Right lung (tissue), 5 donors: ENCODE measurements around the gene TPSD1. TPM values are rescaled to one million over a fixed set of nuclear protein-coding genes. Genes with fewer than 3 reads are reported as not detected.
"Not testable (repeated sequence)": the region's sequence is repeated elsewhere in the genome, so short reads cannot be mapped to it uniquely, and the experiment has no call there.

Experiments
- DNase-seq, 2 donors: peaks; one replicate each; pipeline ENCODE4 v3.0.0-alpha.2; 2013
- polyA plus RNA-seq, 5 donors: library from polyadenylated mRNA; unstranded; fragments of 120-200 nt; gene quantifications; one replicate each; pipeline versions ENCODE4 v1.2.1 to v1.2.3, GENCODE V29; 2013; ENCODE audit warnings: inconsistent platforms in 1 of 5, low replicate concordance in 1 of 5; ENCODE audit not compliant: insufficient read length in 5 of 5, insufficient read depth in 1 of 5

TPSD1 gene
- polyA plus RNA-seq, 5 donors: 0.15 TPM; not detected in 4

DNA sequence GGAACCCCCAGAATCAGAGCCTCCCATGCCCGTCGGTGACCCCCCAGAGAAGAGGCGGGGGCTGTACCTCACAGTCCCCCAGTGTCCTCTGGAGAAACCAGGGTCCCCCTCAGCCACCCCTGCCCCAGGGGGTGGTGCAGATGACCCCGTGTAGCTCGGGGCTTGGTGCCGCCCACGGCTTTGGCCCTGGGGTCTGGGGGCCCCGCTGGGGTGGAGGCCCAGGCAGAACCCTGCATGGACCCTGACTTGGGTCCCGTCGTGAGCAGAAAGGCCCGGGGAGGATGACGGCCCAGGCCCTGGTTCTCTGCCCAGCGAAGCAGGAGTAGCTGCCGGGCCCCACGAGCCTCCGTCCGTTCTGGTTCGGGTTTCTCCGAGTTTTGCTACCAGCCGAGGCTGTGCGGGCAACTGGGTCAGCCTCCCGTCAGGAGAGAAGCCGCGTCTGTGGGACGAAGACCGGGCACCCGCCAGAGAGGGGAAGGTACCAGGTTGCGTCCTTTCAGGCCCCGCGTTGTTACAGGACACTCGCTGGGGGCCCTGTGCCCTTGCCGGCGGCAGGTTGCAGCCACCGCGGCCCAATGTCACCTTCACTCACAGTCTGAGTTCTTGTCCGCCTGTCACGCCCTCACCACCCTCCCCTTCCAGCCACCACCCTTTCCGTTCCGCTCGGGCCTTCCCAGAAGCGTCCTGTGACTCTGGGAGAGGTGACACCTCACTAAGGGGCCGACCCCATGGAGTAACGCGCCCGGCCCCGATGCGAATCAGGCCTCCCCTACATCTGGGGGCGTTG lies 34.8 kb upstream of the TPSD1 start:
- DNase-seq: no peak

DNA sequence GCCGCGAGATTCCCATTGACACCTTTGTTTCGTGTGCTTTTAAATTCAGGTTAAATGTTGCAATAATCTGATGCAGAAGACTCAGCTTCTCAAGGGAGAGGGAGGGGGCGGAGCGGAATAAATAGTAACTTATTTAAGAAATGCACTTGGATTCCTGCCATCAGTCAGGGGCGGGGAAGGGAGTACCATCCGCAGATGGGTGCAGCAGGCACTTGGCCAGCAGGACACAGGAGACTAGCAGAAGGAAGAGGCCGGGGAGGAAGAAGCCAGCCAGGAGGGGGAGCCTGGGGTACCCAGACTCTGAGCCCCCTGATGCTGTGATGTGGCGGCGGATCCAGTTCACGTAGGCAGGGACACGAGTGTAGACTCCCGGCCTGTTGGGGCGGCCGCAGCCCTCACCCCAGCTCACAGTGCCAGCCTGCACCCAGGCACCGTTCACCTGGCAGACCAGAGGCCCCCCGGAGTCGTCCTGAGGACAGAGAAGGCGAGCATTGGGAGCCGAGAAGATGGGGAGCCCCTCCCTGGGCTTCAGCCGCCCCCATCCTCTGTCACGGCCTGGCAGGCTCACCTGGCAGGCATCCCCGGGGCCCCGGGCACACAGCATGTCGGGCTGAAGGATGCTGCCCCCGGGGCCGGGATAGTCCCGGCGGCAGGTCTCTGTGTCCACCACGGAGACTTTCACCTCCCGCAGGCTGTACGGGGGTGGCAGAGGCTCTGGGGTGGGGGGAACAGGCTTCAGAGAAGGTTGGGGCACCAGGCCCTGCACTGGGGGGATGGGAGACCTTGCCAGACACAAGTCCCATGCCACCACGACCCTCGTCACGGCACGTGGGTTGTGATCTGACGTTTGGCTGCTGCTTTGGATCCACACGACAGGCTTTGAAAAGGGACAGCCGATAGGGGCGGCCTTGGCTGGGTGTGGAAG lies 34.0 kb upstream of the TPSD1 start:
- no peak for DNase-seq

DNA sequence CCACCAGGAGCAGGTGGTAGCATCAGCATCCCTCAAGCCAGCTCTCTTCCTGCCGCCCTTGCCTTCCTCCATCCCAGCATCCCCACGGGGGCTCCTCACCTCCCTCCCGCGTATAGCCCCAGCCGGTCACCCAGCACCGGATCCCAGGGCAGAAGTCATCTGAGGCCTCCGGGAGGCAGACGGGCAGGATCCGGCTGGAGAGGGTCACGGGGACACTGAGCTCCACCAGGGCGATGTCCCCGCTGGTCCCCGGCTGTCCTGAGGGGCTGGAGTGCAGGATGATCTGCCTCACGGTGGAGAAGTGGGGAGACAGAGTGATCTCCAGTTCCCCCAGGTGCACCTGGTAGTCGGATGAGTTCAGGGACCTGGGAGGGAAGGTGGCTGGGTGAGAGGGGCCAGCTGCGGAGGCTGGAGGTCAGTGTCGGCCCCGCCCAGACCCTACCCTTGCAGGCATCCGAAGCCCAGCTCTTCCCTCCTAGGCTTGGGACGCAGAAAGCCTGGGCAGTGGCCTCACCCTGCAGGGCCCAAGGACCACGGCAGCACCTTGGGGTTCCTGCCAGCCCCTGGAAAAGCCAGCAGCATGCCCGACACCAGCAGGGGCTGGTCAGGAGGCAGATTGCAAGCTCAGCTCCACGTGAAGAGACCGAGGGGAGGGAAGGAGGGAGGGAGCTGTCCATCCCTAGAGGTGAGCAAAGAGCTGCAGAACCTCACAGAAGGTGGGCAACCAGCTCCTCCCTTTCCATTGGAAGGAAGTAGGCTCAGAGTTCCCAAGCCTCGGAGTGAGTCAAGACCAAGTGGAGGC lies 33.1 kb upstream of the TPSD1 start:
- no peak for DNase-seq

DNA sequence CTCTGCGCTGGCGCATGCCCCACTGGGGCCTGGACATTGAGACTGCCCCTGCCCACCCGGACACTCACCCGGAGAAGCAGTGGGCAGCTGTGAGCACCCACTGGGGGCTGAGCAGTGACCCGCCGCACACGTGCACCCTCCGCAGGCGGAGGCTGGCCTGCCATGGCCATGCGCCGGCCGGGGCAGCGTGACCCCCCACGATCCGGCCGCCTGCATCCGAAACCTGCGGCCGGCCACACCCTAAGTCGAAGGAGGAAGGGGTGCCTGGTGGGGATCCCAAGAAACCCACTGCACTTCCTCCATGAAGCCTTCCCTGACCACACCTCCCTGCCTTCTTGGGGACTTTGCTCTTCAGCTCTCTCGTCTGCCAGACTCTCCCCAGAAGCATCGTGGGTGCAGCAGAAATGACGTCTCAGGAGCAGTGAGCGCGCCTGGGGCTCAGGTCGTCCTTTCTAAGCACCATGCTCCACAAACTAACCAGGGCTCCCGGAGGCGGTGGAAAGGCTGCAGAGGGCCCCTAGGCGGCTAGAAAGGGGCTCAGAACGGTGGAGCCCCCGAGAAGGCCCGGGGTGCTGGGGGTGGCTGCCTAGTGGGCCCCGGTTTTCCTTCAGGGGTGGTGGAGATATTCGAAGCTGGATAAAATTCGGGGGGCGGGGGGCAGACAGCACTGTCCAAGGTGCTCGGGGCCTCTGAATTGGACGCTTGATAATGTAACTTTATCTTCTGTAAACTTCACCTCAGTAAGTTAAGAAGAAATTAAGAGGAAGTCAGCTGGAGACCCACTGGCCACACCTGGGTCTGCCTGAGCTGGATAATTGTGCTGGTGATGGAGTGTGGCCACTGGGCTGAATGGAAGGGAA lies 32.3 kb upstream of the TPSD1 start:
- no peak for DNase-seq

DNA sequence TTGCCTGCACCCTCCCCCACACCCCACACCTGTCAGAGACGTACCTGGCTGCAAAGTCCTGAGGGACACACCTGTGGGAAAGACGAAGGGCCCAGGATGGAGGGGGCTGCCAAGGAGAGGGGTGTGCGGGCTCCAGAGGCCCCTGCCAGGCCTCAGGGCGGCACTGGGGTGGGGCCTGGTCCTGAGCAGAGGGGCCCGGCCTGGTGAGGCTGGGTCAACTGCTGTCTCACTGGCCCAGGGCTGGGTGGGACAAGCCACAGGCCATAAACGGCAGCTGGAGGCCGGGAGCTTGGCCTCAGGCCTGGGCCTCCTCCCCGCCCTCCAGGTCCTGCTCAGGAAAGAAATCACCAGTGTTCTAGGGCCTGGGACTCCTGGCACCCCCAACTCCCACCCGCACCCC lies 31.3 kb upstream of the TPSD1 start:
- DNase-seq: no peak

DNA sequence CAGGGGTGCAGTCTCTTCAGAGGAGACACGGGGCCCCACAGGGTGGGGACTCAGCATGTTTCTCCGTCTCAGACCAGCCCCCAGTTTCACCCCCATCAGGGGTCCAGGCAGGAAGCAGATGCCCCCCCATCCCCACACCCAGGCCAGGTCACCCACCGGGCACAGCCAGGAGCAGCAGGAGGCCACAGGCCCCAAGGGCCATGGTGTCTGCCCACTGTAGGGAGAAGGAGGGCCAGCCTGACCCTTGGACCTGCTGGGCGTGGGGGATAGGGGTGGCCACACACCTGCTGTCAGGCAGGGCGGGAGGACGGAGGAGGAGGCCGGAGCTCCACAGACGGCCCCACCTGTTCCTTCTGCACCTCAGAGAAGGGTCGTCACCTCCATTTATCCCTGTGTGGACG lies 30.8 kb upstream of the TPSD1 start, which contains the start of gene TPSG1:
TSS of gene TPSG1 (minus strand) at position 218 of the 401 bp plus-strand sequence. CDS start at position 202, 16 bp downstream.
- no peak for DNase-seq

DNA sequence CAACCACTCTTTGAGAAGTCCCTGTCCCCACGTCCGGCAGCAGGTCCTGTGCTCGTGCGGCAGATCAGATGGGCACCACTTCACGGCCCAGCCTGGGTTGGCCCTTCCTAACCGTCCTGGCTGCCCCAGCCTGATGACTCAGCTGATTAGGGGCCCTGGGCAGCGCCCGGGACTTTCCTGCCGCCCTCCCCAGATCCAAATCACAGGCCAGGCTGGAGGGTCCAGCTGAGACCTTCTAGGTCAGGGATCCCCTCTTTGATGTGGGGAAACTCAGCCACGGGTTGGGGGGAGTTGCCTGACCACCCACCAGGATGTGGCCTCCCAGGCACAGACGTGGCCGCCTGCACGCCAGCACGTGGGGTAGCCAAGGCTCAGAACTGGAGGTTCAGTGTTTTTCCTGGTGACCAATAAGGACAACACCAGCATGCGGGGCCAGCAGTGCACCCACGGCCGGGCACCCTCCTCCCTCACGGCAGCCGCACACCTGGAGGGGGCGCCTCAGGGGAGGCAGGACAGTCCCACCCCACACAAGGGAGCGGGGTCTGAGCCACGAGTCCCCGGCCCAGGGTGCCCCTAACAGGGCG lies 30.0 kb upstream of the TPSD1 start:
- DNase-seq: not testable (repeated sequence)

DNA sequence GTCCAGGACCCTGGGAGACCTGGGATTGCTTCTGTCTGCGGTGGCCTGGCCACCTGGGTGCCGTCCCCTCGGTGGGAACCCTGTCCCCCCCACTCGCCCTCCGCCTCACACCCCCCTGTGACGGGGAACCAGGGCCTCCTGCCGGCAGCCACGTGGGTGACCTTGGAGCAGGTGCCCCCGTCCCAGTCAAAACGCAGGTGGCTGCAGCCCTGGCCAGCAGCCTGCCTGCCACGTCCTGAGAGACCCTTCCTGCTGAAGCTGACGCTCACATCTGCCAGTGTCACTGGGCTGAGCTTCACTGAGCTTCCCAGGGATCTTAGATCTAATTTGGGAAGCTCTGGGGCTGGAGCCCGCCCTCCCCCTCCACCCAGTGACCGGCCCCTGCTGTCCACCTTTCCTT lies 29.2 kb upstream of the TPSD1 start:
- not testable (repeated sequence) for DNase-seq

DNA sequence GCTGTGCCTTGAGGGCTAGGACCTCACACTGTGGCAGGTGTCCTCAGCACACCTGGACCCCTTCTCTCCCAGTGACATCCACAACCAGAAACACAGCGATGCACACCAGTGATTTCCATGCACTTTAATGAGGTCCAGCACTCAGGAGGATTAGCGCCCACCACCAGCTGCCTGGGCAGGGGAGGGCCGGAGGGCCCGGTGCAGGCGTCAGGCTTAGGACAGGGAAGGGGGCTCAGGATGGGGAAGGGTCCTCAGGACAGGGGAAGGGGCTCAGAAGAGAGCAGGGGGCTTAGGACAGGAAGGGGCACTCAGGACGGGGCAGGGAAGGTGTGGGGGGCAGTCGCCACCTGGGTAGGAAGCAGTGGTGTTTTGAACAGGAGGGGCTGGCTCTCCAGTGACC lies 27.6 kb upstream of the TPSD1 start:
- not testable (repeated sequence) for DNase-seq

DNA sequence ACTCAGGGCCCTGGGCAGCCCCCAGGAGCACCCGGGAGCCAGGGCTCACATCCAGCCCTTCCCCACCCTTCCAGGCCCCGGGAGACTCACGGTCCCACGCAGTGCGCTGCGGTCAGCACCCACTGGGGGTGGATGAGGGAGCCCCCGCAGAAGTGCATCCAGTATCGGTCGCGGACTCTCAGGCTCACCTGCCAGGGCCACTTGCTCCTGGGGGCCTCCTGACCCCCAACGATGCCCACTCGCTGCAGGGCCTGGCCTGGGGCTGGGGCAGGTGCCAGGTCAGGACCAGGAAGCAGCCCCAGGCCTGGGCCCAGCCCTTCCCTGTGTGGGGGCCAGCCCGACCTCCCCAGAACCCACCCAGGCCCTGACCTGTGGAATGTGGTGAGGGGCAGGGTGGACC lies 26.4 kb upstream of the TPSD1 start:
- not testable (repeated sequence) for DNase-seq

DNA sequence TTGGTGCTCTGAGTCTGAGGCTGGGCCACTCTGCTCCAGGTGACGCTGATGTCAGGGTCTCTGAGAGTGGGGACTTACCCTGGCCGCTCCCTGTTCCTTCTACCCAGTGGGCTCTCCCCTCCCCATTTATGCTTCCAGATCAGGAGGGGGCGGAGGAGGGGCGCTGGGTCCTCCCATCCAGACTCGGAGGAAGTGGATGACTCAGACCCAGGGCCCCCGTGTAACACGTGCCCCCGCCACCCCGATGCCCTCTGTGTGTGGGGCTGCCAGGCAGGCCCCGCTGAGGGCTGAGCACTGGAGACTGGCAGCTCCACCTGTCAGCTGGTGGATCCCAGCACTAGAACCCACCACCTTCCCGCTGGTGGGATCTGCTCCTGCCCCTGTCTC lies 25.8 kb upstream of the TPSD1 start, which contains the start of gene TPSB2:
TSS of gene TPSB2 (minus strand) at position 101 of the 387 bp plus-strand sequence. CDS start 233 bp downstream, outside the sequence.
- DNase-seq: not testable (repeated sequence)

DNA sequence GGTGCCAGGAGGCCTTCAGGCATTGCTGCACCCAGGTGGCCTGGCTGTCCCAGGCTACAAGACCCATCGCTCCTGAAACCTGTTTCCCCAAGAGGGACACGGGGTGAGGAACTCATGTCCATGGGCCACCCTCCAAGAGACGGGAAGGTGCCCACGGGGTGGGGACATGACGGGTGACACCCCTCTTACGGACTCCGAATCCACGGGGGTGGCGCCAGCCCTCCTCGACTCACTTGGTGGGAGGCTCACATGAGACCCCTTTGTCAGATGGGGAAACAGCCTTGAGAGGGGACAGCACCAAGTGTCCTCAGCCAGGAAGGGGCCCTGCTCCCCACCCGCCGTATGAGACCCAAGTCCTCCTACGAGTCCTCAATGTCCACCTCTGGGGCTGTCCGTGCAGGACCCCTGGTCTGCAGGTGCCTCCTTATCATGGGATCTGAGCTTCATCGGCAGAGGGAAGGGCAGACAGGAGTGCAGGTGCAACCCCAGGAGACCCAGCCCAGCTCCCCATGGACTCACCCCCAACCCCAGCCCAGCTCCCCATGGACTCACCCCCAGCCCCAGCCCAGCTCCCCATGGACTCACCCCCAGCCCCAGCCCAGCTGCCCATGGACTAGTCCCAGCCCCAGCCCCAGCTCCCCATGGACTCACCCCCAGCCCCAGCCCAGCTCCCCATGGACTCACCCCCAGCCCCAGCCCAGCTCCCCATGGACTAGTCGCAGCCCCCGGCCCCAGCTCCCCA lies 25.2 kb upstream of the TPSD1 start:
- not testable (repeated sequence) for DNase-seq

DNA sequence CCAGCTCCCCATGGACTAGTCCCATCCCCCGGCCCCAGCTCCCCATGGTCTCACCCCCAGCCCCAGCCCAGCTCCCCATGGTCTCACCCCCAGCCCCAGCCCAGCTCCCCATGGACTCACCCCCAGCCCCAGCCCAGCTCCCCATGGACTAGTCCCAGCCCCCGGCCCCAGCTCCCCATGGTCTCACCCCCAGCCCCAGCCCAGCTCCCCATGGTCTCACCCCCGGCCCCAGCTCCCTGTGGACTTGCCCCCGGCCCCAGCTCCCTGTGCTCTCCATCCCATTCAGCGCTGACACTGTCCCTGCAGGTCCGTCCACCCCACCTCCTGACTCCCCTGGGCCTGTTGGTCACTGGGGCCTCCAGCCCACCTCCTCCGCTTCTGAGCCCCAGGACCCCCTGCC lies 24.6 kb upstream of the TPSD1 start:
- not testable (repeated sequence) for DNase-seq

DNA sequence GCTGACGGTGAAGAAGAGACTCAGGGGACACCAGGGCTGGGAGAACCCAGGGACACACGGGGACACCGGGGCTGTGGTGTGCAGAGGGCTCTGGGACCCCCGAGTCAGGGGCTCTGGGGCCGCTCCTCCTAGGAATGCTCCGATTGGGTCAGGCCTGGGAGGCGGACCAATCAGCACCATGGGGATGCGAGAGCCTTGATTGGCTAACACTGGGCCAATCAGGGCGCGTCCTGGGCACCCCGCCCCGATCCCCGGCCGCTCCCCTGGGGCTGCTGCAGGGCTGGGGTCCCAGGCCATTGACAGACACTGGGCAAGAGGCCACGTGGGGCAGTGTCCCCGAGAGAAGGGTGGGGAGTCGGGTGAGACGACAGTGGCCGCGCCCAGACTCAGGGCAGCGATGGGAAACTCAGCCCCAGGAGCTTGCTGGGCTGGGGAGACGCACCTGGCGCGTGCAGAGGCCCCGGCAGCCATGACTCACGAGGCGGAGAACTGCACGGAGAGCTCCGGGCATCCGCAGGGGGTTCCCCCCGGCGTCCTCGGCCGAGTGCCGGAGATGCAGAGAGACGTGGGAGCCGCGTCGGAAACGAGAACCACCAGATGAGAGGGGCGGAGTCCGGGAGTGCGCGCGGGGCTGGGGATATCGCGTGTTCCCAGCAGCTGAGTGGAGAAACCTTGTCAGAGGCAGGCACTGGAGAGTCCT lies 23.7 kb upstream of the TPSD1 start:
- DNase-seq: not testable (repeated sequence)

DNA sequence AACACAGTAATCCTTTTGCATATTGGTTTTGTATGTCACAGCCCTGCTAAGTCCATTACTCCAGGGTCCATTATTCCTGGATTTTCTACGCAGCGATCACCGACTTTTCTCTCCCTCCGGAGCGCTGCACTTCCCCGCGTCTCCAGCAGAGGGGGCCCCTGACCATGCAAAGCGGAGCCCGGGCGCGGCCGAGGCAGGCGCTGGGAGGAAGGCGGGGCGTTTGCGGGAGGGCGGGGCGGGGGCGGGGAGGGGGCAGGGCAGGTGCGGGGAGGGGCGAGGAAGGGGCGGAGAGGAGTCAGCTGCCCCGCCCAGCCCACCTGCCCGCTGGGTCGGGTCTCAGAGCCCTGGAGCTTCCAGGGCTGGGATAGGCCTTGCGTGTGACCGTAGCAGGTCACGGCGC lies 19.2 kb upstream of the TPSD1 start:
- DNase-seq: not testable (repeated sequence)

DNA sequence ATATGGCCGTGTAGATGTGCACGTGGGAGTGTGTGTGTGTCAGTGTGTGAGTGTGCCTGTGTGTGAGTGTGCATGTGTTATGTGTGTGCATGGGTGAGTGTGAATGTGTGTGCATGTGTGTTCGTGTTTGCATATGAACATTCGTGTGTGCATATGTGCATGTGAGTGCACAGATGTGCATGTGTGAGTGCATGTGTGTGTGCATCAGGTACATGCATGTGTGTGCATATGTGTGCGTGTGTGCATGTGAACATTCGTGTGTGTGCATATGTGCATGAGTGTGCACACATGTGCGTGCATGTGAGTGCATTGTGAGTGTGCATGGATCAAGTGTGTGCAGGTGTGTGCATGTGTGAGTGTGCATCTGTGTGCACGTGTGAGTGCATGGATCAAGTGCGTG lies 17.9 kb upstream of the TPSD1 start:
- DNase-seq: no peak

DNA sequence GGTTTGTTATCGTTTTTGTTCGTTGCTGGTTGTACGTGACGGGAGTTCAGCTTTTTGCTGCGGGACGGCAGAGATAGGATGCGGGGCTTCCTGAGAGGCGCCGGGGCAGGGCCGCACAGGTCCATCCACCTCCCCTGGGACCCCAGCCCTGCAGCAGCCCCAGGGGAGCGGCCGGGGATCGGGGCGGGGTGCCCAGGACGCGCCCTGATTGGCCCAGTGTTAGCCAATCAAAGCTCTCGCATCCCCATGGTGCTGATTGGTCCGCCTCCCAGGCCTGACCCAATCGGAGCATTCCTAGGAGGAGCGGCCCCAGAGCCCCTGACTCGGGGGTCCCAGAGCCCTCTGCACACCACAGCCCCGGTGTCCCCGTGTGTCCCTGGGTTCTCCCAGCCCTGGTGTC lies 17.0 kb upstream of the TPSD1 start:
- DNase-seq: not testable (repeated sequence)

DNA sequence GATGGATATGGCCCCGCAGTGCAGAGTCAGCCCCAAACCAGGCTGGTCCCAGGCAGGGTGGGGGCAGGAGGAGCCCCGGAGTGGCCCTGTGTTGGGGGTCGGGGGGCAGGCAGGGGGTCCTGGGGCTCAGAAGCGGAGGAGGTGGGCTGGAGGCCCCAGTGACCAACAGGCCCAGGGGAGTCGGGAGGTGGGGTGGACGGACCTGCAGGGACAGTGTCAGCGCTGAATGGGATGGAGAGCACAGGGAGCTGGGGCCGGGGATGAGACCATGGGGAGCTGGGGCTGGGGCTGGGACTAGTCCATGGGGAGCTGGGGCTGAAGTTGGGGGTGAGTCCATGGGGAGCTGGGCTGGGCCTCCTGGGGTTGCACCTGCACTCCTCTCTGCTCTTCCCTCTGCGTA lies 16.3 kb upstream of the TPSD1 start:
- DNase-seq: not testable (repeated sequence)

DNA sequence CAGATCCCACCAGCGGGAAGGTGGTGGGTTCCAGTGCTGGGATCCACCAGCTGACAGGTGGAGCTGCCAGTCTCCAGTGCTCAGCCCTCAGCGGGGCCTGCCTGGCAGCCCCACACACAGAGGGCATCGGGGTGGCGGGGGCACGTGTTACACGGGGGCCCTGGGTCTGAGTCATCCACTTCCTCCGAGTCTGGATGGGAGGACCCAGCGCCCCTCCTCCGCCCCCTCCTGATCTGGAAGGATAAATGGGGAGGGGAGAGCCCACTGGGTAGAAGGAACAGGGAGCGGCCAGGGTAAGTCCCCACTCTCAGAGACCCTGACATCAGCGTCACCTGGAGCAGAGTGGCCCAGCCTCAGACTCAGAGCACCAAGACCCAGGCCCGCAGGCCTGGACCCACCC lies 15.4 kb upstream of the TPSD1 start, which contains the start of gene TPSAB1:
TSS of gene TPSAB1 (plus strand) at position 270 of the 400 bp plus-strand sequence. CDS start 234 bp downstream, outside the sequence.
- not testable (repeated sequence) for DNase-seq
